ENCODE data around the gene CHADL. TPM values are rescaled to one million over a fixed set of nuclear protein-coding genes. Genes with fewer than 3 reads are reported as not detected.

The CHADL gene
- total and polyA plus RNA-seq, 2 of the 4 experiments (the other 2 are of a cell fraction): 0.18 to 0.53 TPM

- H2AK5ac ChIP-seq (ENCODE audit: low read depth, low read length): peak overlapping the region; percentile 33; the same call in 1 of the 2 replicates
- peaks cover 21% of the 10 kb centered on the region for H3K36me3 ChIP-seq (ENCODE audit: control insufficient read depth, insufficient read depth, low read length)
- H3K14ac ChIP-seq (replicated peaks; ENCODE audit: low read depth, low read length): peak overlapping the region; percentile 90
- H3K9me3 ChIP-seq (ENCODE audit: control insufficient read depth, insufficient read depth, low read length): no peaks in the 10 kb centered on the region
- peak overlapping the region; percentile 37; the same call in 2 of the 3 replicates for H2BK15ac ChIP-seq (ENCODE audit: low read depth, low read length)
- peak overlapping the region; percentile 40 for H2BK20ac ChIP-seq (ENCODE audit: low read depth, low read length)
- H4K91ac ChIP-seq (ENCODE audit: insufficient read depth, low read depth, low read length): peak overlapping the region; percentile 94
- ATAC-seq (ENCODE audit: low read depth) (peak; percentile 95), DNase-seq (peak; percentile 92)
- no peaks in the 10 kb centered on the region for H4K20me1 ChIP-seq (ENCODE audit: insufficient read depth, low read length)
- peak overlapping the region; percentile 88 for H2AFZ ChIP-seq (replicated peaks; ENCODE audit: low read length, poor library complexity)
- H3K4me2 ChIP-seq (ENCODE audit: low read depth, low read length): peak overlapping the region; percentile 42
- peak overlapping the region; percentile 47 for H3K9ac ChIP-seq (ENCODE audit: low read depth, low read length)
- H3K4ac ChIP-seq (ENCODE audit: low read depth, low read length): peak overlapping the region; percentile 96
- 14% methylated on average over 4 of the region's 16 CpGs; no CpG with 5 or more reads in 1 of the 2 experiments for WGBS, 2 experiments (ENCODE audit: extremely low coverage in 2 of 2, insufficient read length in 1 of 2)
- H3K79me1 ChIP-seq (ENCODE audit: low read depth in 1 of 2, low read length in 2 of 2): peaks cover 7 to 28% of the 10 kb centered on the region in 2 experiments; a peak in 2 of 4 replicates
- H3K18ac ChIP-seq (ENCODE audit: low read depth, low read length): peak overlapping the region; percentile 33; the same call in 1 of the 2 replicates
- peak overlapping the region; percentile 73 for H3K56ac ChIP-seq (ENCODE audit: extremely low read depth, insufficient read depth, low read length)
- POLR2A ChIA-PET (ENCODE audit: unreplicated experiment): interaction anchor here (0.6 kb wide), 1 partner anchor 918 kb away, joined by 3 read pairs; no protein-coding TSS in a partner anchor
- H2BK5ac ChIP-seq (ENCODE audit: low read depth, low read length, poor library complexity, severe bottlenecking): peak overlapping the region; percentile 70
- peak overlapping the region; percentile 76 for H3K23ac ChIP-seq (ENCODE audit: low read depth, low read length)
- peak overlapping the region; percentile 82 for H3K27ac ChIP-seq (ENCODE audit: insufficient read depth, low read length)
- CTCF ChIA-PET: interaction anchor here (0.6 kb wide), 1 partner anchor 52 kb away, joined by 3 read pairs; no protein-coding TSS in a partner anchor
- peaks cover 21% of the 10 kb centered on the region for H3K9me1 ChIP-seq (ENCODE audit: insufficient read depth, low read length)
- peaks cover 18% of the 10 kb centered on the region for H3K4me1 ChIP-seq (ENCODE audit: control insufficient read depth, insufficient read depth, low read length)
- peak overlapping the region; percentile 77 for H2BK120ac ChIP-seq (ENCODE audit: low read depth, low read length)
- in situ Hi-C loops (cut with MboI; ENCODE audit: low sequenced_read_pairs): no loop called here
- H4K8ac ChIP-seq (ENCODE audit: low read depth in 2 of 2, low read length in 2 of 2): peak overlapping the region; percentile 34 to 91; a peak in 3 of 4 replicates
- no peaks in the 10 kb centered on the region for H3K27me3 ChIP-seq (ENCODE audit: control insufficient read depth, insufficient read depth, low read length)
- H2AK9ac ChIP-seq (replicated peaks; ENCODE audit: low read depth, low read length, poor library complexity): peak overlapping the region; percentile 79
- intact Hi-C loops (cut with micrococcal nuclease): no loop called here
- dilution Hi-C loops (cut with HindIII; ENCODE audit: low sequenced_read_pairs, unreplicated experiment): no loop called here
- H3K4me3 ChIP-seq (ENCODE audit: insufficient read depth, low read depth, low read length): peak overlapping the region; percentile 11; the same call in 1 of the 2 replicates
- no TSS peak for BruUV-seq (replicated peaks)
- H4K5ac ChIP-seq (ENCODE audit: low read depth, low read length): peak overlapping the region; percentile 80
- no peak for TF ChIP-seq FOS (IDR thresholded peaks at IDR 0.05; ENCODE audit: low read depth, low read length)
- no peak for TF ChIP-seq ELK1 (IDR thresholded peaks at IDR 0.05; ENCODE audit: borderline replicate concordance, low read depth, low read length)
- TF ChIP-seq RFX5 (IDR thresholded peaks at IDR 0.05; ENCODE audit: low read depth, low read length): no peak
- TF ChIP-seq MXI1 (IDR thresholded peaks at IDR 0.05; ENCODE audit: borderline replicate concordance, low read depth, low read length): no peak
- TF ChIP-seq MAFK (IDR thresholded peaks at IDR 0.05; ENCODE audit: low read depth, low read length): no peak
- TF ChIP-seq CTCF (conservative IDR thresholded peaks at IDR 0.05; ENCODE audit: low read depth, low read length): no peak
- no peak for TF ChIP-seq CHD1 (IDR thresholded peaks at IDR 0.05; ENCODE audit: low read depth, low read length)
- TF ChIP-seq RAD21 (IDR thresholded peaks at IDR 0.05; ENCODE audit: low read length): no peak
- peak; percentile 98 for TF ChIP-seq CEBPB (IDR thresholded peaks at IDR 0.05; ENCODE audit: low read depth, low read length)
- peak; percentile 58; the same call in 1 of the 2 replicates for TF ChIP-seq POLR2A (IDR thresholded peaks at IDR 0.05; ENCODE audit: low read depth, low read length)
- TF ChIP-seq BHLHE40 (IDR thresholded peaks at IDR 0.05; ENCODE audit: low read depth, low read length): no peak
- no peak for TF ChIP-seq USF2 (IDR thresholded peaks at IDR 0.05; ENCODE audit: low read depth, low read length)
- no peak for TF ChIP-seq RCOR1 (IDR thresholded peaks at IDR 0.05; ENCODE audit: insufficient replicate concordance, low read length)
- TF ChIP-seq NFE2L2 (IDR thresholded peaks at IDR 0.05; ENCODE audit: low read depth, low read length): no peak; the same call in 1 of the 2 replicates
- peak; percentile 23; the same call in 1 of the 2 replicates for TF ChIP-seq MAZ (IDR thresholded peaks at IDR 0.05; ENCODE audit: borderline replicate concordance, low read depth, low read length)
Observed at GRCh38 chr22:41217553-41218157, 23.1 kb downstream of the CHADL start.

Measured in IMR-90 (cell line).